ENCODE data around the gene PPP1R3C.

Gene PPP1R3C

GRCh38 chr10:91596825-91597196 lies 36.1 kb downstream of the PPP1R3C start:
- TF ChIP-seq CTCF (IDR thresholded peaks at IDR 0.05; ENCODE audit: extremely low read depth, insufficient read depth, missing control alignments) = no peak
- DNase-seq (ENCODE audit: low spot score) = no peak
- in situ Hi-C loops (cut with MboI; ENCODE audit: low pct_unique_long_range_greater_than_20kb, low sequenced_read_pairs, unreplicated experiment) = no loop called here

GRCh38 chr10:91593834-91594233 lies 39.0 kb downstream of the PPP1R3C start:
- TF ChIP-seq CTCF (IDR thresholded peaks at IDR 0.05; ENCODE audit: extremely low read depth, insufficient read depth, missing control alignments) = no peak
- DNase-seq (ENCODE audit: low spot score) = no peak
- in situ Hi-C loops (cut with MboI; ENCODE audit: low pct_unique_long_range_greater_than_20kb, low sequenced_read_pairs, unreplicated experiment) = no loop called here

- TF ChIP-seq CTCF (IDR thresholded peaks at IDR 0.05; ENCODE audit: extremely low read depth, insufficient read depth, missing control alignments) = no peak
- in situ Hi-C loops (cut with MboI; ENCODE audit: low pct_unique_long_range_greater_than_20kb, low sequenced_read_pairs, unreplicated experiment) = no loop called here
- DNase-seq (ENCODE audit: low spot score) = no peak
These were observed 39.5 kb downstream of the PPP1R3C start for GRCh38 chr10:91593366-91593765.

- in situ Hi-C loops (cut with MboI; ENCODE audit: low pct_unique_long_range_greater_than_20kb, low sequenced_read_pairs, unreplicated experiment) = no loop called here
- no peak for DNase-seq (ENCODE audit: low spot score)
- no peak for TF ChIP-seq CTCF (IDR thresholded peaks at IDR 0.05; ENCODE audit: extremely low read depth, insufficient read depth, missing control alignments)
These were observed 40.5 kb downstream of the PPP1R3C start for GRCh38 chr10:91592266-91592975.

- no peak for TF ChIP-seq CTCF (IDR thresholded peaks at IDR 0.05; ENCODE audit: extremely low read depth, insufficient read depth, missing control alignments)
- in situ Hi-C loops (cut with MboI; ENCODE audit: low pct_unique_long_range_greater_than_20kb, low sequenced_read_pairs, unreplicated experiment) = no loop called here
- no peak for DNase-seq (ENCODE audit: low spot score)
These were observed 41.1 kb downstream of the PPP1R3C start for GRCh38 chr10:91591797-91592174.

- no peak for TF ChIP-seq CTCF (IDR thresholded peaks at IDR 0.05; ENCODE audit: extremely low read depth, insufficient read depth, missing control alignments)
- in situ Hi-C loops (cut with MboI; ENCODE audit: low pct_unique_long_range_greater_than_20kb, low sequenced_read_pairs, unreplicated experiment) = no loop called here
- no peak for DNase-seq (ENCODE audit: low spot score)
These were observed 41.7 kb downstream of the PPP1R3C start for GRCh38 chr10:91590904-91591796.

Data from GM13977 (cell line).